GM19438 (cell line): ENCODE data around the gene PPP6R3.
"Not testable (repeated sequence)": the region's sequence is repeated elsewhere in the genome, so short reads cannot be mapped to it uniquely, and the experiment has no call there.

Source experiments
- ATAC-seq: cut with Tn5 transposase; IDR thresholded peaks from one replicate; pipeline ENCODE4 v1.9.1; 2021; ENCODE audit warnings: low read depth; ENCODE audit not compliant: unreplicated experiment

The PPP6R3 gene

GRCh38 chr11:68434159-68434558, 26.4 kb upstream of the PPP6R3 start:
- not testable (repeated sequence) for ATAC-seq

- ATAC-seq: no peak
Measured at GRCh38 chr11:68436162-68436888, 24.2 kb upstream of the PPP6R3 start.

GRCh38 chr11:68436985-68437926, 23.3 kb upstream of the PPP6R3 start:
- ATAC-seq: no peak

- no peak for ATAC-seq
Measured at GRCh38 chr11:68437927-68438657, 22.5 kb upstream of the PPP6R3 start.

- no peak for ATAC-seq
Measured at GRCh38 chr11:68438658-68439259, 21.8 kb upstream of the PPP6R3 start.

GRCh38 chr11:68439355-68440065, 21.0 kb upstream of the PPP6R3 start:
- no peak for ATAC-seq

GRCh38 chr11:68440224-68440623, 20.3 kb upstream of the PPP6R3 start:
- no peak for ATAC-seq

- no peak for ATAC-seq
Measured at GRCh38 chr11:68441466-68442230, 18.9 kb upstream of the PPP6R3 start.

DNA sequence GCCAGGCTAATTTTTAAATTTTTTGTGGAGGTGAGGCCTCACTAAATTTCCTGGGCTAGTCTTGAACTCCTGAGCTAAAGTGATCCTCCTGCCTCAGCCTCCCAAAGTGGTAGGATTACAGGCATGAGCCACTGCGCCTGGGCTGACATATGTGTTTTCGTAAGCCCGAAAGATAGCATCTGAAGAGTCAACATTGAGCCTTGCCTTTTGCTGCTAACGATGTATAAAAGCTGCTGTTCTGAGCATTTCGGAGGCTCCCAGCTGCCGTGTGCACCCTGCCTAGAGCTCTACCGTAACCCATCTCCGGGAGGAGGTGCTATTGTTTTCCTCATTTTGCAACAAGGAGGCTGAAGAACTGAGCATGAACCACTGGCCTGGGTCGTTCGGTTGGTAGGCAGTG, 18.1 kb upstream of the PPP6R3 start:
- no peak for ATAC-seq

DNA sequence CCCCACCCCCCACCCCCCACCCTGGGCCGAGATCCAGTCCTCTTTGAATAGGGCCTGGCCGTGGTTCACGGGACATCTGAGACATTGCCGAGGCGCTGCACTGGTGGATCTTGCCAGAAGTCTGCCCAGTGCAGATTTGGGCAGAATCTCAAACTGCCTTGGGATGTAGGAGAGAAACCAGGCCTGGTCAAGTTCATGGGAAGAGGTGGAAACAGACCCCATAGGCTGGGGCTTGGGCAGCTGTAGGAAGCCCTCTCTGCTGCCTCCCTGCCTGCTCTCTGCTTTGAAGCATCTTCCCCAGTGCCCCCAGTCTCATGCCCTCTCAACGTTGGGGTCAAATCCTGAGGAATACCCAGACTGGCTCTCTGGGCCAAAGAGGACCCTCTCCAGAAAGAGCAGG, 16.0 kb upstream of the PPP6R3 start:
- no peak for ATAC-seq

GRCh38 chr11:68445531-68446035, 15.0 kb upstream of the PPP6R3 start:
- no peak for ATAC-seq

GRCh38 chr11:68446046-68446725, 14.4 kb upstream of the PPP6R3 start:
- ATAC-seq: no peak

GRCh38 chr11:68447015-68447801, 13.3 kb upstream of the PPP6R3 start:
- no peak for ATAC-seq

DNA sequence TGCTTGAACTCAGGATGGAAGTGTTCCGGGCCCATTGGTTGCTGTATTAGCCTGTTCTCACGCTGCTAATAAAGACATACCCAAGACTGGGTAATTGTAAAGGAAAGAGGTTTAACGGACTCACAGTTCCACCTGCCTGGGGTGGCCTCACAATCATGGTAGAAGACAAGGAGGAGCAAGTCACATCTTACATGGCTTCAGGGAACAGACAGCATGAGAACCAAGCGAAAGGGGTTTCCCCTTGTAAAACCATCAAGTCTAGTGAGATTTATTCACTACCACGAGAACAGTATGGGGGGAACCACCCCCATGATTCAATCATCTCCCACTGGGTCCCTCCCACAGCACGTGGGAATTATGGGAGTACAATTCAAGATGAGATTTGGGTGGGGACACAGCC, 12.6 kb upstream of the PPP6R3 start:
- not testable (repeated sequence) for ATAC-seq

DNA sequence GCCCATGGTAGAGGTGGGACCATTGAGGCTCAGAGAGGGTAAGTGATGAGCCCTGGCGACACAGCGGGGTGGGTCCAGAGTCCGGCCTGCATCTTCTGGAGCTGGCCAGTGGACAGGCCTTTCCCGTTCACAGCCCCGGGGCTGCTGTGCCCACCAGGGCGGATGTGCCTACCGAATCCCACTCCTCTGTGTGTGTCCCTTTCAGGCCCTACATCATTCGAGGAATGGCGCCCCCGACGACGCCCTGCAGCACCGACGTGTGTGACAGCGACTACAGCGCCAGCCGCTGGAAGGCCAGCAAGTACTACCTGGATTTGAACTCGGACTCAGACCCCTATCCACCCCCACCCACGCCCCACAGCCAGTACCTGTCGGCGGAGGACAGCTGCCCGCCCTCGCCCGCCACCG, 11.9 kb upstream of the PPP6R3 start:
- ATAC-seq: no peak

DNA sequence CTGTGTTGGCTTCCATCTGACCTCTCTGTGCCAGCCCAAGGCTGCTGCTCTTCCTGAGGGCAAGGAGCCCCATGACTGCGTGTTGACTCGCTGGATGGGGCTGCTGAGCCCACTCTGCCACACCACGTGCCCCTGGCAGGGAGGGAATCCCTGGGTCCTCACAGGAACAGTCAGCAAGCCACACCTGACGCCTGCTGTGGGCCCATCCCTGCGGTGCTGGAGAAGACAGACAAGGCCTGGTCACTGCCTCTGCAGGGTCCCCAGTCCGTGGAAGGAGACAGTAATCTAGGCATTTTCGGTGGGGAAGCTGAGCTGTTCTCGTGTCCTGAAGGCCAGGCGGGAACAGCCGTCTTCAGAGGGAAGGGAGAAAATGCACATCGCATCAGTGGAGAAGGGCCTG, 10.6 kb upstream of the PPP6R3 start:
- no peak for ATAC-seq

GRCh38 chr11:68450711-68451110, 9.8 kb upstream of the PPP6R3 start:
- ATAC-seq: no peak

DNA sequence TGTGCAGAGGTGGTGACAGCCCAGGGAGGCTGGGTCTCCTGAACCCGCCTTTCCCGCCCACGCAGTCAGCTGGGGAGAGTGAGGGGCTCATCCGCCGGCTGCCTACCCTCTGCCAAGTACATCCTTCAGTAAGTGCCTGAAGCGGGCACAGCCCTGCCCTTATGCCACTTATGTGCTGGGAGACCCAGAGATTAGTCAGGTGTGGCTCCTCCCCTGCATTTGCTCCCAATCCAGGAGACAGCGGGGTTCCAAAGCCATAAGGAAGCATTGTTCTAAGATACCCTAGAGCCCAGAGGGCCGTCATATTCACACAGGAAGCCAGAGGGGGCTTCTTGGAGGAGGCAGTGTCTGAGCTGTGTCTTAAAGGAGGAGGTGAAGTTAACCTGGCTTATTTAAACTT, 5.8 kb upstream of the PPP6R3 start:
- ATAC-seq: no peak
